Mesendoderm (in vitro differentiated cells): Measurements from ENCODE around the gene NFKBIA.
"Not testable (repeated sequence)": the region's sequence is repeated elsewhere in the genome, so short reads cannot be mapped to it uniquely, and the experiment has no call there.

ENCODE experiments used
- DNase-seq: peaks from one replicate; pipeline ENCODE4 v3.0.0; 2013
- H2AK5ac ChIP-seq: 2 replicates; pipeline ENCODE4 v1.6.1; 2013; ENCODE audit warnings: low read length, inconsistent platforms
- H2BK120ac ChIP-seq: 2 replicates; pipeline ENCODE4 v1.6.1; 2013; ENCODE audit warnings: low read depth, mild to moderate bottlenecking, low read length, moderate library complexity, mixed read lengths
- H2BK15ac ChIP-seq: replicated peaks from 2 replicates; pipeline ENCODE4 v1.6.1; 2013; ENCODE audit warnings: low read depth, mild to moderate bottlenecking, moderate library complexity
- H2BK5ac ChIP-seq: 2 replicates; pipeline ENCODE4 v1.6.1; 2013; ENCODE audit warnings: low read length, inconsistent platforms
- H3K18ac ChIP-seq: 2 replicates; pipeline ENCODE4 v1.6.1; 2013; ENCODE audit warnings: mild to moderate bottlenecking, low read length, mixed read lengths
- H3K23ac ChIP-seq: one replicate; pipeline ENCODE4 v1.6.1; 2013; ENCODE audit warnings: low read length
- H3K27ac ChIP-seq: 2 replicates; pipeline ENCODE4 v1.5.1; 2013; ENCODE audit warnings: low read depth, mild to moderate bottlenecking, inconsistent platforms, low read length, moderate library complexity
- H3K27me3 ChIP-seq: 2 replicates; pipeline ENCODE4 v1.6.1; 2013; ENCODE audit warnings: low read length, control low read depth, mild to moderate bottlenecking, inconsistent platforms; ENCODE audit not compliant: insufficient read depth, poor library complexity
- H3K36me3 ChIP-seq: 2 replicates; pipeline ENCODE4 v1.6.1; 2013; ENCODE audit warnings: low read length, inconsistent platforms; ENCODE audit not compliant: control insufficient read depth, insufficient read depth
- H3K4ac ChIP-seq: one replicate; pipeline ENCODE4 v1.6.1; 2013; ENCODE audit warnings: low read depth, mild to moderate bottlenecking, low read length, moderate library complexity
- H3K4me1 ChIP-seq: 2 replicates; pipeline ENCODE4 v1.6.1; 2013; ENCODE audit warnings: low read depth, low read length, inconsistent platforms; ENCODE audit not compliant: control insufficient read depth
- H3K4me2 ChIP-seq: 2 replicates; pipeline ENCODE4 v1.6.1; 2013; ENCODE audit warnings: low read length
- H3K4me3 ChIP-seq: 2 replicates; pipeline ENCODE4 v1.5.1; 2013; ENCODE audit warnings: mild to moderate bottlenecking, low read length
- H3K56ac ChIP-seq: one replicate; pipeline ENCODE4 v1.6.1; 2013; ENCODE audit warnings: low read length
- H3K79me1 ChIP-seq: 2 replicates; pipeline ENCODE4 v1.6.1; 2013; ENCODE audit warnings: low read length, inconsistent platforms
- H3K79me2 ChIP-seq: 2 replicates; pipeline ENCODE4 v1.6.1; 2013; ENCODE audit warnings: mild to moderate bottlenecking, low read length; ENCODE audit not compliant: control insufficient read depth, insufficient read depth
- H3K9ac ChIP-seq: 2 replicates; pipeline ENCODE4 v1.6.1; 2013; ENCODE audit warnings: low read length, inconsistent platforms
- H4K5ac ChIP-seq: one replicate; pipeline ENCODE4 v1.6.1; 2013; ENCODE audit warnings: low read length
- H4K8ac ChIP-seq: one replicate; pipeline ENCODE4 v1.6.1; 2013; ENCODE audit warnings: low read depth, mild to moderate bottlenecking, control low read depth, low read length, moderate library complexity
- WGBS: extraction: QIAGEN DNeasy Blood & Tissue Kit; methylation state at CpG from one replicate; pipeline ENCODE4 v1.1.7; 2013; ENCODE audit warnings: low lambda C conversion rate, missing lambda C conversion rate; ENCODE audit not compliant: insufficient coverage; ENCODE audit errors: extremely low coverage; 5-methylcytosine and 5-hydroxymethylcytosine counted together

NFKBIA gene

DNA sequence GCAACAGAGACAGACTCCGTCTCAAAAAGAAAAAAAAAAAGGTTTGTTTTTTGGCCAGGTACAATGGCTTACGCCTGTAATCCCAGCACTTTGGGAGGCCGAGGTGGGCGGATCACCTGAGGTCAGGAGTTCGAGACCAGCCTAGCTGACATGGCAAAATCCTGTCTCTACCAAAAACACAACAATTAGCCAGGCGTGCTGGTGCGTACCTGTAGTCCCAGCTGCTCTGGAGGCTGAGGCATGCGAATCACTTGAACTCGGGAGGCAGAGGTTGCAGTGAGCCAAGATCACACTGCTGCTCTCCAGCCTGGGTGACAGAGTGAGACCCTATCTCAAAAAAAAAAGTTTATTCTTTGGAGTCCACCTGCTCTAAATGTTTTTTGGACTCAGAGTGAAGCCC lies 33.9 kb upstream of the NFKBIA start:
- not testable (repeated sequence) for H3K56ac ChIP-seq

GRCh38 chr14:35435177-35435576 lies 30.6 kb upstream of the NFKBIA start:
- no peak overlapping the region for H2BK5ac ChIP-seq
- no peak overlapping the region for H3K23ac ChIP-seq
- H3K4me3 ChIP-seq, result no peak overlapping the region
- H3K79me1 ChIP-seq, result no peaks in the 10 kb centered on the region
- H3K4ac ChIP-seq, result no peak overlapping the region
- H3K4me1 ChIP-seq, result no peaks in the 10 kb centered on the region
- H3K79me2 ChIP-seq, result no peaks in the 10 kb centered on the region
- H3K36me3 ChIP-seq, result no peaks in the 10 kb centered on the region
- H3K4me2 ChIP-seq, result no peak overlapping the region
- no peak overlapping the region for H4K8ac ChIP-seq
- no peak overlapping the region for H3K9ac ChIP-seq
- H2AK5ac ChIP-seq, result no peak overlapping the region
- H2BK15ac ChIP-seq, result no peak overlapping the region
- H3K27ac ChIP-seq, result no peak overlapping the region
- no peak overlapping the region for H2BK120ac ChIP-seq
- H3K27me3 ChIP-seq, result no peaks in the 10 kb centered on the region
- no peak overlapping the region for H3K56ac ChIP-seq
- no peak overlapping the region for H3K18ac ChIP-seq
- no peak overlapping the region for H4K5ac ChIP-seq
- DNase-seq, result no peak

More for the DNA sequence above, 33.9 kb upstream of the NFKBIA start:
- H2BK15ac ChIP-seq, H3K4ac ChIP-seq, H2BK120ac ChIP-seq, H3K4me3 ChIP-seq, H2AK5ac ChIP-seq, DNase-seq, H3K79me2 ChIP-seq, H3K4me2 ChIP-seq, H3K18ac ChIP-seq, H3K9ac ChIP-seq, H2BK5ac ChIP-seq, H3K79me1 ChIP-seq, H3K4me1 ChIP-seq, H4K5ac ChIP-seq, H3K23ac ChIP-seq, H3K27me3 ChIP-seq, H4K8ac ChIP-seq, H3K27ac ChIP-seq, H3K36me3 ChIP-seq: not testable (repeated sequence)
- no CpG with 5 or more reads among the region's 9 CpGs for WGBS

GRCh38 chr14:35433826-35434225 lies 29.3 kb upstream of the NFKBIA start:
- no peak overlapping the region for H3K27ac ChIP-seq
- no peaks in the 10 kb centered on the region for H3K79me2 ChIP-seq
- DNase-seq, result no peak

DNA sequence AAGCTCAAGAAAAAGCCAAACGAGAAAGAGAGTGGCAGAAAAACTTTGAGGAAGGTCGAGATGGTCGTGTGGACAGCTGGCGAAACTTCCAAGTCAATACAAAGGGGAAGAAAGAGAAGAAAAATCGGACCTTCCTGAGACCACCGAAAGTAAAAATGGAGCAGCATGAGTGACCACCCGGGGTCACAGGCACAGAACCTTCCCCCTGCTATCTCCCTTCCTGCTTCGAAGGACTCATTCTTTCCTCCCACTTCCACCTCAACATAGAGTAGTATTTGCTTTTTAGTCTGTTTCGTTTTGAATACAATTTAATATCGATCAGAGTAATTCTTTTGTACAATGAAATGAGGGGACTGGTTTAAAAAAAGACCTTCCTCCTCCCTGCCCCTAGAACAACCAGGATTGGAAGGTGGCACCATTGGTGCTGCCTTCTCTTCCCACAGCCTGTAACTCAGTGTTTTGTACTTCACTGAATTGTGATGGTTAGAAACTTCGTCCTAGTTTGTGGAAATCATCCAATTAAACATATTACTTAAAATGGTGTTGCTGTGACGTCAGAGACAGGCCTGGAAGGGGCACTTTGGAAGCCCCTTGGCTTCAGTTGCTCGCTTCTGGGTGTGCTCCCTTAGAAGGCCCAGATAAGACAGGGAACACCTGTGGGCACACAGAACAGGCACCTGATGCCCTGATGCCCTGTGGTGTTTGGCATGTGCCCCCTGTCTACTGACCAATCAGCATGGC lies 26.1 kb upstream of the NFKBIA start:
- H3K23ac ChIP-seq, result no peak overlapping the region
- no peak overlapping the region for H3K4me3 ChIP-seq
- H3K79me2 ChIP-seq, result no peaks in the 10 kb centered on the region
- no peaks in the 10 kb centered on the region for H3K36me3 ChIP-seq
- H3K4me2 ChIP-seq, result no peak overlapping the region
- no peak overlapping the region for H3K4ac ChIP-seq
- H3K27me3 ChIP-seq, result no peaks in the 10 kb centered on the region
- DNase-seq, result no peak
- H3K4me1 ChIP-seq, result no peaks in the 10 kb centered on the region
- H3K18ac ChIP-seq, result no peak overlapping the region
- H2BK5ac ChIP-seq, result no peak overlapping the region
- no peak overlapping the region for H3K56ac ChIP-seq
- no peak overlapping the region for H3K9ac ChIP-seq
- H4K8ac ChIP-seq, result no peak overlapping the region
- no peaks in the 10 kb centered on the region for H3K79me1 ChIP-seq
- H4K5ac ChIP-seq, result no peak overlapping the region
- WGBS, result no CpG with 5 or more reads among the region's 13 CpGs
- H3K27ac ChIP-seq, result no peak overlapping the region
- no peak overlapping the region for H2AK5ac ChIP-seq
- H2BK120ac ChIP-seq, result no peak overlapping the region
- no peak overlapping the region for H2BK15ac ChIP-seq

More at GRCh38 chr14:35433826-35434225, 29.3 kb upstream of the NFKBIA start:
- WGBS, result no CpG with 5 or more reads among the region's 1 CpG
- no peak overlapping the region for H3K4me3 ChIP-seq
- no peak overlapping the region for H2BK15ac ChIP-seq
- no peak overlapping the region for H2BK5ac ChIP-seq
- no peak overlapping the region for H3K23ac ChIP-seq
- H3K9ac ChIP-seq, result no peak overlapping the region
- H2BK120ac ChIP-seq, result no peak overlapping the region
- no peak overlapping the region for H3K4me2 ChIP-seq
- no peaks in the 10 kb centered on the region for H3K27me3 ChIP-seq
- H3K4me1 ChIP-seq, result no peaks in the 10 kb centered on the region
- H2AK5ac ChIP-seq, result no peak overlapping the region
- no peak overlapping the region for H3K4ac ChIP-seq
- no peak overlapping the region for H4K5ac ChIP-seq
- no peak overlapping the region for H4K8ac ChIP-seq
- H3K56ac ChIP-seq, result no peak overlapping the region
- no peaks in the 10 kb centered on the region for H3K79me1 ChIP-seq
- H3K36me3 ChIP-seq, result no peaks in the 10 kb centered on the region
- no peak overlapping the region for H3K18ac ChIP-seq

DNA sequence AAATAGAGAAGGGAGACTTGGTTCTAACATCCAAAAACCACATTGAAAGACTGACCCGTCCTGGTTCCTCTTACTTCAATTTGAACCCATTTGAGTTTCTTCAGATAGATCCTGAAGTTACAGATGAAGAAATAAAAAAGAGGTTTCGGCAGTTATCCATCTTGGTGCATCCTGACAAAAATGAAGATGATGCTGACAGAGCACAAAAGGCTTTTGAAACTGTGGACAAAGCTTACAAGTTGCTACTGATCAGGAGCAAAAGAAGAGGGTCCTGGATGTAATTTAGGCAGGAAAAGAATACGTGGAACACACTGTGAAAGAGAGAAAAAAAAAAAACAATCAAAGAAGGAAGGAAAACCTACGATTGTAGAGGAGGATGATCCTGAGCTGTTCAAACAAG lies 25.4 kb upstream of the NFKBIA start:
- no peak overlapping the region for H3K9ac ChIP-seq
- H3K79me1 ChIP-seq, result no peaks in the 10 kb centered on the region
- H2BK120ac ChIP-seq, result no peak overlapping the region
- H2BK5ac ChIP-seq, result no peak overlapping the region
- H3K23ac ChIP-seq, result no peak overlapping the region
- H3K27ac ChIP-seq, result no peak overlapping the region
- H3K4me1 ChIP-seq, result no peaks in the 10 kb centered on the region
- no peak overlapping the region for H3K56ac ChIP-seq
- no peaks in the 10 kb centered on the region for H3K36me3 ChIP-seq
- no peaks in the 10 kb centered on the region for H3K27me3 ChIP-seq
- no peaks in the 10 kb centered on the region for H3K79me2 ChIP-seq
- no peak overlapping the region for H2BK15ac ChIP-seq
- no CpG with 5 or more reads among the region's 4 CpGs for WGBS
- H3K4ac ChIP-seq, result no peak overlapping the region
- no peak for DNase-seq
- H3K18ac ChIP-seq, result no peak overlapping the region
- no peak overlapping the region for H3K4me2 ChIP-seq
- H3K4me3 ChIP-seq, result no peak overlapping the region
- H2AK5ac ChIP-seq, result no peak overlapping the region
- no peak overlapping the region for H4K8ac ChIP-seq
- no peak overlapping the region for H4K5ac ChIP-seq

DNA sequence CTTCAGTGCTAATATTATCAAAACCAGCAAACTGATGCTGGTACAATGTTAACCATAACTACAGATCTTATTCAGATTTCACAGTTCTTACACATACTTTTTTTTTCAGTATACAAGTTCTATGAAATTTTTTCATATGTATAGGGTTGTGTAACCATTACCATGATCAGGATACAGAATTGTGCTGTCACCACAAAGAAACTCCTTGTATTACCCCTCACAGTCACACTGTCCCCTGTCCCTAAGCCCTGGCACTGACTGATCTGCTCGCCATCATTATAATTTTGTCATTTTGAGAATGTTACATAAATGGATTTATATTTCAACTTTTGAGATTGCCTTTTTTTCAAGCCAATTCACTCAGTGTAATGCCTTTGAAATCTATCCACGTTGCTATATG lies 21.3 kb upstream of the NFKBIA start:
- H3K9ac ChIP-seq, result no peak overlapping the region
- H3K79me1 ChIP-seq, result no peaks in the 10 kb centered on the region
- H3K4me3 ChIP-seq, result no peak overlapping the region
- no peak overlapping the region for H2BK120ac ChIP-seq
- H4K5ac ChIP-seq, result no peak overlapping the region
- H3K79me2 ChIP-seq, result no peaks in the 10 kb centered on the region
- no peak overlapping the region for H3K56ac ChIP-seq
- H2AK5ac ChIP-seq, result no peak overlapping the region
- no CpG with 5 or more reads among the region's 2 CpGs for WGBS
- no peak overlapping the region for H4K8ac ChIP-seq
- no peak overlapping the region for H2BK15ac ChIP-seq
- H3K27me3 ChIP-seq, result no peaks in the 10 kb centered on the region
- no peak overlapping the region for H2BK5ac ChIP-seq
- H3K4me2 ChIP-seq, result no peak overlapping the region
- no peak overlapping the region for H3K4ac ChIP-seq
- no peak overlapping the region for H3K27ac ChIP-seq
- DNase-seq, result no peak
- no peaks in the 10 kb centered on the region for H3K4me1 ChIP-seq
- no peak overlapping the region for H3K18ac ChIP-seq
- no peak overlapping the region for H3K23ac ChIP-seq
- H3K36me3 ChIP-seq, result no peaks in the 10 kb centered on the region
